Activated T-helper 9 cell treated with anti-CD3 and anti-CD28 coated beads, Interleukin-2, amount 50 U/mL, for 16 hours (primary cell): ENCODE results near the gene COL17A1.

ENCODE experiments used
- DNase-seq: peaks from one replicate; pipeline ENCODE4 v3.0.0-alpha.2; 2020; ENCODE audit warnings: low read depth

COL17A1 gene

DNA sequence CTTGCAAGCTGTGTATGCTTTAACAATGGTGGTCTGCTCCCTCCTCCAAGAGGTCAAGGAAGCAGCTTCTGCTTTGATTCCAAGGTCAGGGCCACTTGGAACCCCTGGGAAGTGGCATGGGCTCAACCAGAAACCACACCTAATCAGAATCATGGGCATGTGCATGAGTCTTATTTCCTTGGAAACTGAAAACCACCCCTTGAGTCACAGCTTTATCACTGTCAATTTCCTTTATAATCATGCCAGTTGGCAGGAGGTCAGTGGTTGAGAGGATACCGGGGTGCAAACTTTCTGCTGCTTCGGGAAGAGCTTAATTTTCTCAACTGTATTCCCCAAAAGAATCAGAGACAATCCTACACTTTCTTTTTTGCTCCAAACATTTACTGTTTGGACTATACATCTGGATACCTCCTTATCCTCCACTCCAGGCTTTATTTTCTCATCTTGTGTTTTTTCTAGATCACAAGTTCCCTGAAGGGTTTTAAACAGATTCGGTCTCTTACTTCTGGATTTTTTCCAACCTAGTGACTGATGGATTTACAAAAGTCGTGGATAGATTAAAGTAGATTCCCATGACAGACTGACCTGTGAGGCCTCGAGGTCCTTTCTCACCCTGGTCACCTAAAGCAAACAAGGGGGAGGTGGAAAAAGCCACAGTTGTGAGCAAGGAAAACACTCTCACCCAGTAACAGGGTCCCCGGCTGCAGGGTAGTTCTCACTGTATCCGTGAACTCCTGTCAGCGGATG, 36.0 kb downstream of the COL17A1 start:
- DNase-seq: no peak

DNA sequence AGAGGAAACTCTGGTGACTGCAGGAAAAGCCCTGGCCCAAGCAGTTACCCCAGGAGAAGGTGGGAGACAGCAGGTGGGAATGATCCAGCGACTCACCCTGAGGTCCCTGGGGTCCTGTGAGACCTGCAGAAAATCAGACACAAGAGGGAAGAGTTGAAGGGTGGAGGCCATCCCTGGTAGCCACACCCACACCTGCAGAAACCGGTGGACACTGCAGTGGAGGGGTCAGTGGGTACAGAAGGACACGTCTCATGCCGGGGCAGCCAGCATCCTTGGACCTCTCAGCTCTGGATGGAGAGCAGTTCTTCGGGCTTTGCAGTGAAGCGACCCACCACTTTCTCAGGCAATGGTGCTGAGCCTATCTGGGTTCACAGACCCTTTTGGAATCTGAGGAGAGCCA, 39.0 kb downstream of the COL17A1 start:
- DNase-seq: no peak

DNA sequence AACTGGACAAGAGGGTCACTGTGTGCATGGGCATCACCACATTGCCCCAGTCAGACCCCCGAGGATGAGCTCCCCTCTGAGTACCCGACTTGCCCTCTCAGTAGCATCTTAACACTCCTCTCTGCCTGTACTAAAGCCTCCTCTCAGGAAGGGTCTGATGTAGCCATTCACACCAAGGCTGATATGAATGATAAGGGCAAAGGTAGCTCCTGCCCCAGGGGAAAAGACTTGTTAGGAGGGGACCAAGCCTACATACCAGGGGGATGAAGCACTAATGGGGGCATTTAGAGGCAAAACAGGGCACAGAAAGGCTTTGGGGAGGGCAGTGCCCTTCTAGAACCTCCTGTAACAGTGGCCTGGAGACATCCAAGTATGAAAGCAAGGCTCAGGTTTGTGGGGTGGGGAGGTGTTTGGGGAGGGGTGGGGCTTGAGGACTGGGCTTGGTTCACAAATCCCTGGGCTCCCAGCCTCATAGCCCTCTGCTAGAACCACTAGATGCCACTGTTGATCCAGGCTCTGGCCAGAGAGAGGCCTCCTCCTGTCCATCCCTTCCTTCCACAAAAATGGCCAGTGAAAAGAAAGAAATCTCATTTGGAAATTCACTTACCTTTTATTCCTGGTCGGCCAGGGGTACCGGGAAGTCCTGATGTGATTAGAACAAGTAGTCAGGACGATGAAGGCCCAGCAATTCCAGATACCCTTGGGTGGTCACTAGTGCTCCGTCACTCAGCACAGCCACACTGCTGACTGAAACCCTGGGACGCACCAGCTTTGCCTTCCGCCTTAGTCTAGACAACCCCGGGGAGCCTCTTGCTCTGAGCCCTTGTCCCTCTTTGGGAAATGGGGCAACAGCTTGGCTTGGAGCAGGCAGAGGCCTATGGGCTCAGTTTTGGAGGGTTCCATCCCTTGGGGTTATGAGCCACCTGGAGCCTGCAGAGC, 40.3 kb downstream of the COL17A1 start:
- DNase-seq: no peak

DNA sequence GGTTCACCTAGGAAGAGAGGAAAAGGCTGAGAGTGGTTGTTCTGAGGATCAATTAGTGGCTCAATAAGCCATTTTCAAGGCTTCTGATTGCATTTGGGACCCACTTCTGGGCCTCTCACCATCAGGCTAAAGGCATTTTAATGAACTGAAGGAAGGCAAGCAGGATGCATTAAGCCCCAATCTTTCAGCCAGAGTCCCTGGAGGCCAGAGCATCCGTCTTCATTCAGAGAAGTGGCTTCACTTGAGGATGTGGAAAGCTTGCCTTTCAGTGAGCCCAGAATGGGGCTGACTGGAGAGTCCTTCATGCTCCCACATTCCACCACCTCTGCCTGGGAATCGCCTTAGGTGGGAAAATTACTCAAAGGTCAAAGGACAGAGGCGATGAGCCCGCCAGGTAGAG, 41.8 kb downstream of the COL17A1 start:
- no peak for DNase-seq

DNA sequence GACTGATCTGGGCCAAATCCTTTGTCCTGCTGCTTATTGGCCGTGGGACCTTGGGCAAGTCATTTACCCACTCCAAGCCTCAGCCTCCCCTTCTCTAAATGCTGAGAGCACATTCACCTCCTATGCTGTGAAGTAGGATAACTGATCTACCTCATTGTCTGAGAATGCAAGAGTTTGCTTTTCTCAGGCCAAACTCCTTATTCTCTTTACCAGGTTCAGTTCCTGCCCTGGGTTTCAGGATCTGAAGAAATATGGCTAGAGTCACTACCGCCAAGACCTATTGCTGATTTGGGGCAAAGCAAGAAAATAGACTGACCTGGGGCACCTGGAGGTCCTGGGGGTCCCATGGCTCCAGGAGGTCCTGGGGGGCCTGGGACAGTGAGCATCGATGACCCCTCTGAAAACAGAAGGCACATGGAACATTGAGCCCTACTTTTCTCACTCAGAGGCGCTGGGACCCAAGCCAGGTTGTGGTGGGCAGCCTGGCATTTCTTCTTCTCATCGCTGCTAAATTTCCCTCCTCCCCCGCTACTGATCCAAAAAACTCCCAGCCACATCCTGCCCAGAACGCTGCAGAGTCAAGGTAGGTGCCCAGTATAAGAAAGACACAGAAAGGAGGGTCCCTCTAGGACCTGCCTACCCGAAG, 42.4 kb downstream of the COL17A1 start:
- no peak for DNase-seq

DNA sequence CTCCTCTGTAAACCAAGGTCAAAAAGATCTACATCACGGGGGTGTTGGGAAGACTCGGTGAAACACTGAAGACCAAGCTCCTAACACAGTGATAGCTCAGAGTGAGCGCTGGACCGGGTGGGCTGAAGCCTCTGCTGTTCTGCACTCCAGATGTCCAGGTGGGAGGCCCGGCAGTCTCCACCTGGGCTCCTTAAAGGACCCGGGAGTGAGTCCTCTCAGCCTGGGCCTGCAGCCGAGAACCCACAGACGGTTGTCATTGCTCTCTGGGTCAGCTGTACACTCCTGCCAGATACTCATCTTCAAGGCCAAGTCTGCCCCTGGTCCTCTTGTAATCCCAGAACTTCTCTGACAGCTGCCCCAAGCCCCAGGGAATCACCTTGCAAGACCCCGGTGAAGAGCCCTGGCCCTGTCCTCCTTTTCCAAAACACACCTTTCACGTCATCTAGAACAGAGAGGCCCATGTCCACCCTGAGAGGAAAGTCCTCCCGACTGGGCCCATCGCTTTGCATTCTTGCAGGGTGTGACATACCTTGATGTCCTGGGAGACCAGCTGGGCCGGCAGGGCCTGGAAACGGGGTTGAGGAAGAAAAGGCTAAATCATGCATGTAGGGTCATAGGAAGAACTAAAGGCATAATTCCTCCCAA, 43.7 kb downstream of the COL17A1 start:
- DNase-seq: no peak

DNA sequence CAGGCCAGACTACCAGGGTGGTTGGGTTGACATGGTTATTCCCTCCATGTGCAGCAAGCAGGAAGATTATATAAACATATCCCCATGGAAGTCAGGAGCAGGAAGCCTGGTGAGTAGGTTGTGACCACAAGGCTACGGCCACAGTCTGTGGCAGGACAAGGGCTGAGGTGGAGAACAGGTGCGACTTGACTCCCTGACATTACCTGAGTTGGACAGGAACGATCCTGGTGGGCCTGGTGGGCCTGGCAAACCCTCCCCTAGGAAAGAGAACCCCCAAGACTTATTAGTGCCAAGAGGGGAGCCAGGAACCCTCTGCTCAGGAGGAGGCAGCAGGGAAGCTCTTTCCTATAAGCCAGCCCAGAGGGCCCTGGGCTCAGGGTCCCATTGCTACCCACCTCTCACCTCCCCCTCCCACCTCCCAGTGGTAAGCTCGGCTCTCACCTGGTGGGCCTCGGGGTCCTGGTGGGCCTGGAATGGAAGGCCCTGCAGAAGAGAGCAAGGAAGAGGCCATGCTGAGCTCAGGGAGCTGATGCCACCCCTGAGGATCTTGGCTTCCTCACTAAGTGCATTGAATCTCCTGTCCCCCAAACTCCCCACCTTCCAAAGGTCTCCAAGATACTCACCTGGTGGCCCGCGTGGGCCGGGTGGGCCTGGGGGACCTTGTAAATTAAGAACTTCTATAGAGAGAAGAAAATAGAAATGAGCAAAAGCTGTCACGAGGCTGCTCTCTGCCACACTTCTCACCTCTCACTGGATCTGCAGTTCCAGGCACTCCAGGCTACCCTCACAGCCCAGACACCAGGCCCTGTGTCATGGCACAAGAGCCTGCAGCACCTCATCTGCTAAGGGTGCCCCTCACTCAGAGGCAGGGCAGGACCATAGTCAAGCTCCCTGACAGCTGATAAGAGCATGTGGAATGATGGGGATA, 44.6 kb downstream of the COL17A1 start:
- DNase-seq: no peak

DNA sequence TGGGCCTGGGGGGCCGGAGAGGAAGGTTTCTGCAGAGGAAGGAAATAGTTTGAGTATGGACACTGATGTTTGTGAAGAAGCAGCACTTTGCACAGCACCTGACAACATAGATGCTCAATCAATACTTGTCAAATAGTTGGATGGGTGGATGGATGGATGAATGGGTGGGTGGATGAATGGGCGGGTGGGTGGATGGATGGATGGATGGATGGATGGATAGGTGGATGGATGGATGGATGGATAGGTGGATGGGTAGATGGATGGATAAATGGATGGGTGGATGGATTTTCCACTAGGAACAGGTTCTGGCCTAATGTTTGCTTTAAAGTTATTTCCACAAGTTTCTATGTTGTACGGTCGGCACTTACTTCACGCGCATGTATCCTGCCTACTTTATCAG, 45.3 kb downstream of the COL17A1 start:
- DNase-seq: no peak

DNA sequence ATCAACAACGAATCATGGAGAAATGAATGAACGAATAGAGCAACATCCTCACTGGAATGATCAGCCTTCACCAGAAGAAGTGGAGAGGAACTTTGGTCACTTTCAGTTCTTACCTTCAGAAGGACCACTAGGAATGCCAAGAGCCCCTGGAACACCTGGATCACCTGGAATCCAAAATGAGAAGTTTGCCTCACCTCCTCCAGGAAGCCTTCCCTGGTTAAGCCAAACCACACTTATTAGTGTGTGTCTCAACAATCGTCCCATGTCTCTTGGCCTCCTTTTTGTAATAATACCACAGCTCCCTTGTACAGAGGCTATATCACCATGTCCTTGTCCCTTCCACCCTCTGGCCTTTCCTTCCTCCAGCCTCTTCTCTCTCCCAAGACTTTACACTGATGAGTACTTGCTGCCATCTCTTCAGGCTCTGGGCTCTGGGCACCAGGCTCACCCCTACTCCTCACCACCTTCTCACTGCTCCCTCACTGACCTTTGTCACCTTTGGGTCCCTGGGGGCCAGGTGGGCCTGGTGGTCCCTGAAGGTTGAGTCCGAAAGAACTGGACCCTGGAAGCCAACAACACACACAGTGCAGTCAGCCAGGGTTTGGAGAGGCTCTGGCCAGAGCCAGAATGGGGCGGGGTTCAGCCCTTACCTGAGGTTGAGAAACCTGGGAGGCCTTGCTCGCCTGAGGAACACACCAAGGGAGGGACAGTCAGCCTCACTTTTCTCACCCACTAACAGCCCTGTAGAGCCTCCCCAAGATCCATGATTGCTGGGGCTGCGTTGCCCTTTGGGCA, 46.5 kb downstream of the COL17A1 start:
- no peak for DNase-seq

DNA sequence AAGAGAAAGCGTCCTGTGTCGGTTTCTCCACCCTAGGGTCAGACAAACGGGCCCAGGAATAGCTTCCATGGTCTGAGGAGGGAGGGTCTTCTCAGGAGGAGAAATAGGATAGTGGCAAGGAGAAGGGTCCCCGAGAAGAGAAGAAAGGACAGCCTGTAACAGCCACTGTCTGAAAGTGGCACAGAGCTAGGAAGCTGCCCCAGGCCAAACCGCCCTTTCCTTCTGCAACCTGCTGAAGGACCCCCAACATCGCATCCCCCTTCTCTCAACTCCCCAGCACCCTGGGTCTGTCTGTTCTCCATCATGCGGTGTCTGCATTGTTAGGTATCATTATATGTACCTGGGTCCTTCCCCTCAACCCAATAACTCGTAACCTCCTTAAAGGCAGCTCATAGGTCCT, 47.1 kb downstream of the COL17A1 start:
- DNase-seq: no peak

DNA sequence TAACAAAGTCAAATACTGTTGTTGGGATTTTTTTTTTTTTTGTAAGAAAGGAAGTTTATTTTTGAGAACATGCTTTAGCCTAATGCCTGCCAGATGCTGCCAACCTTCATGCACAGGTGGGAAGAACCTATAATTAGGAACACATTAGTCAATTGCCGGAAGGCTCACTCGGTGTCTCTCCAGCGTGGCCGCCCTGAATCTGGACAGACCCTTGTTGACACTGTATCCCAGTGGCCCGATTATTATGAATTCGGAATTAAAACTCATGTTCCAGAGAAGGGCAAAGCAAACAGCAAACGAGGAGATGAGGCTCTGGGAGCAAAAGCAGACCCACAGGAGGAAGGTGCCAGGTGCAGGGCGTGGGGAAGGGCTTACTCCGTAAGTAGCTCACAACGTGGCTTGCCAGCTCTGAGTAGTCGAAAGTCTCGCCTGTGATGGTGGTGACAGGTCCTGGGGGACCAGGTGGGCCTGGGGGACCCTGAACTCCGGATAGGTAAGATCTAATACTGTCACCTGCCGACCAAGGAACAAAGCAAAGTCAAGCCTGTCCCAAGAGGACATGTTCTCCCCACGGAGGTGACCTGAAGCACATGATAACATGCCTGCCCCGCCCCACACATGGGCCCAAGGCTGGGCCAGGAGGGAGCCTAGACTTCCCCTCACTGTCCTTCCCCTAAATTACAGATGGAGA, 48.3 kb downstream of the COL17A1 start:
- DNase-seq: no peak

DNA sequence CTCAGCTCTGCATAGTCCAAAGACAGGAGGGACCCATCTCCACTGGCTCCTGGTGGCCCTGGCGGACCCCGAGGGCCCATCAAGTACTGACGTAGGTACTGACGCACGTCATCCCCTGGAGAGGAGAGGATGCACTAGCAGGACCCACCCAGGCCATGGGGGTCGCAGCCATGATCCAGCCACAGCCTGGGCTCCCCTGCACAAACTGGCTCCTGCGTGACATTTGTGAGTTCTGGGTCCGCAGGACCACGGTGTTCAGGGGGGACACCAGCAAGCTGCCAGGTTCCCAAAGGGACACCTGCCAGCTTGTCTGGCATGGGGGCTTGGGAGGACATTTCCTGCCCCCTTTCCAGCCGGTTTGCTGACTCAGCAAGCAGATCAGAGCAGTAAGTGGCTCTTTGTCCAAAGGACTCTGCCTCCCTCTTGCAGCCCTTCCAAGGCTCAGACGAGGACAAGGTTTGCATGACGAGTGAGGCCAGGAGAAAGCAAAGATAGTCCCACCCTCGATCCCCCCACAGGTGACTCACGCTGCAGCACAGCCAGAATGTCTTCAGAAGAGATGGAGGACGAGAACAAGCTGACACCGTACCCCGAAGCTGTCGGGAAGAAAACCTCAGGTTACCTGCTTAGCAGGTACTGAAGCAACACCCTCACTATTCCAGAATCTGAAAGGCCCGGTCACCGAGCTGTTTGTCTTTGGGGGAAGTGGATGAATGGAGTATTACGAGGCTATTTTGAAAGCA, 49.0 kb downstream of the COL17A1 start:
- no peak for DNase-seq

DNA sequence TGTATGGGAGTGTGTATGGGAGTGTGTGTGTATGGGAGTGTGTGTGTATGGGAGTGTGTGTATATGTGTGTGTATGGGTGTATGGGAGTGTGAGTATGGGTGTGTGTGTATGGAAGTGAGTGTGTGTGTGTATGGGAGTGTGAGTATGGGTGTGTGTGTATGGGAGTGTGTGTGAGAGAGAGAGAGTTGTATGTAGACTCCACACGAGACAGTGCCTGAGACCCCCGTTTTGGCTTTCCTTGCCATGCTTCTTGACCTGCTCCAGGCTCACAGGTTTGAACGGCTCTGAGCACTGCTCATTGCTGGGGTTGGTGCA, 49.7 kb downstream of the COL17A1 start:
- DNase-seq: no peak

DNA sequence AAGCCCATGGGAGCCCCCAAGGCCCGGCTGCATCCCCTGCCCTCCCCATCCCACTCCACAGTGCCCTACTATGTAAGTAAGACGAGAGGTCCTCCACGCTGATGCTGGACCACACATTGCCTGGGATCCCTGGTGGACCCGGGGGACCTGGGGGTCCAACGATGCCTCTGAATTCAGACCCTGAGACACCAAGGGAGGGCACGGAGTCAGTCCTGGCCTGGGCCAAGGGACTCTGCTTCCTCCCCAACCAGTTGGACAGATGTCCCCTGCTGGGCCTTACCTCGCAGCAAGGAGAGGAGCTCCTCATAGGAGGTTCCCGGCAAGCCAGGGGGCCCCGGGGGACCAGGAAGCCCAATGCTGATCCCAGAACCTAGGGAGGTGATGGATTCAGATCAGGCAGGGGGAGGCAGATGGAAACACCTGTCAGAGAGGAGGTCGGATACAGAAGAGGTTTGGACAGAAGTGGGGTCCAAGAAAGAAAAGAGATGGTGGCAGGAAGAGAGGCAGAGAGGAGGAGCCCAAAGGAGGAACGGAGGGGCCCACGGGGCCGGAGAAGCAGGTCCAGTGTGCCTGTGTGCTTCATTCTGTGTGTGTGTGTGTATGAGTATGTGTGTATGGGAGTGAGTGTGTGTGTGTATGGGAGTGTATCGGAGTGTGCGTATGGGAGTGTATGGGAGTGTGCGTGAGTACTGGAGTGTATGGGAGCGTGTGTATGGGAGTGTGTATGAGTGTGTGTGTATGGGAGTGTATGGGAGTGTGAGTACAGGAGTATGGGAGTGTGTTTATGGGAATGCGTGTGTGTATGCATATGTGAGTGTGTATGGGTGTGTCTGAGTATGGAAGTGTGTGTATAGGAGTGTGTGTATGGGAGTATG, 50.2 kb downstream of the COL17A1 start:
- DNase-seq: no peak

DNA sequence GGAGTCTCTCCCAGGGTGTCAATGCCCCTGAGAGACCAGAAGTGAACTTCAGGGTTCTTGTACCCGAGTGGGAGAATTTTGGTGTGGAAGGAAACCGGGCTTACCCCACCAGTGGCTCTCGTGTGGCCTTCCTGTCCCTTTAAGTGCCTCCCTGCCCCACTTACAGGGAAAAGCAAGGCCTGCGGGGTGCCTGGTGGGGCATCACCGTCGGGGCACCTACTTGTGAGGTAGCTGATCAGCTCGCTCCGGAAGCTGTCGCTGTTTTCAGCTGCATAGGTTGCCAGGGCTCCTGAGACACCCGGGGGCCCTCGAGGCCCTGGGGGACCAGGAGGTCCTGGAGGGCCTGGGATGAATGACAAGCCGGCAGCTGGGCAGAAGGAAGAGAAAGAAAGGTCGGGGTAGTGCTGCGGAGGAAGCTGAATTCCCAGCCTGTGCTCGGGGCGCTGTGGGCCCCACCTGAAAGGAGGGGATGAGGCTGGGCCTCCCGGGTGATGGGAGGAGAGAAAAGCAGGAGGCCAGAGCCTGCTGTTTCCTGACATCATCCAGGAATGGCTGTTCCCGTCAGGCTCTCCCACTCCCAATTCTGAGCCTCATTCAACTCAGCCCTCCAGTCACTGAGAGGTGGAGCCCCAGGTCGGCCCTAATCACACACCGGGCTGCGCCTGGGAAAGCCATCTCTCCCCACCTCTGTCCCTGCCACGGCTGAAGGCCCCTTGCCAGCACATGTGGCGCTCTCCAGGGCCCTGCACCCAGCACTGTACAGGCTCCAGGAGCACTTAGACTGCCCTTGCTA, 51.1 kb downstream of the COL17A1 start:
- no peak for DNase-seq

DNA sequence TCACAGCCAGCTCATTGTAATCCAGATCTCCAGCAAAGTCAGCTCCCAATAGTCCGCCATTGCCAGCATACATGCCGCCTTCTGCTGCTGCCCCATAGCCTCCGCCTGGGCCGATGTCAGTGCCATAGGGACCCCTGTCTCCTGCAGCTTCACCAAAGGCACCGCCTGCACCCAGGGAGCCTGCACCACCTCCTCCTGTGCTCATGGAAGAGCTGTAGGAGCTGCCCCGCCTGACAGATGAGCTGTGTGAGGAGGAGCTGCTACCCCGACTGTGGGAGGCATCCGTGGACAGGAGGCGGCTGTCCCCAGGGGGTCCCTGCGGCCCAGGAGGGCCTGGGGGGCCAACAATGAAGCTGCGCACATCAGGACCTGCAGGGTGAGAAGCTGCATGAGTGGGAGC, 51.7 kb downstream of the COL17A1 start:
- DNase-seq: no peak

DNA sequence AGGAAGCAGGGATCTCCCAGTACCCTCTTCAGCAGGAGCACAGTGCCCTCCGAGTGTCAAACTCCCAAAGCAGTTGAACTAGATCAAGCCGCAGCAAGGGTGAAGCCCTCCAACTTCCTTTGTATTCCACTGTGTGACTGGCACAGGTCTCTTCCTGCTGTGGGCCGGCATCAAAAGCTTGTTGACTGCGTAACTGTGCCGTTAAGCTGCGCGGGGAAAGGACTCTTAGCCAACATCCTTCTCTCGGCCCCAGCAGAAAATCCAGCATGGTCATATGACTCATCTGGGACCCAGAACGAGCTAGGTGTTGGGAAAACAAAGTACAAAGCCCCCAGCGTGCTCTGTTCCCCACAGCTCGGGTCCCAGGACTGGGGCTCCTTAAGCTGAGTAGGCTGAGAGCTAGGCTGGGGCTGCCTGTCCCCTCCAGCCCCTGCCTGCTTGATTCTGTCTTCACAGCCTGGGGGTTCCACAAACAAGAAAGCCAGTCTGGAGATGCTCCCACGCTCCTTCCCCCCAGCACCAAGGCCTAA, 52.2 kb downstream of the COL17A1 start:
- DNase-seq: no peak
